HL-60/S4 treated with phorbol 12-myristate 13-acetate at 8.2 ng/mL for 4 days and 3 days (cell line): ENCODE measurements around the gene IL17A.

ENCODE experiments used
- in situ Hi-C: fragments of 300-500 bp; cut with MboI; formaldehyde crosslinking; loops from 2 replicates; pipeline ENCODE4 v1.15.0; 2022; ENCODE audit warnings: low sequenced_read_pairs

Gene IL17A

DNA sequence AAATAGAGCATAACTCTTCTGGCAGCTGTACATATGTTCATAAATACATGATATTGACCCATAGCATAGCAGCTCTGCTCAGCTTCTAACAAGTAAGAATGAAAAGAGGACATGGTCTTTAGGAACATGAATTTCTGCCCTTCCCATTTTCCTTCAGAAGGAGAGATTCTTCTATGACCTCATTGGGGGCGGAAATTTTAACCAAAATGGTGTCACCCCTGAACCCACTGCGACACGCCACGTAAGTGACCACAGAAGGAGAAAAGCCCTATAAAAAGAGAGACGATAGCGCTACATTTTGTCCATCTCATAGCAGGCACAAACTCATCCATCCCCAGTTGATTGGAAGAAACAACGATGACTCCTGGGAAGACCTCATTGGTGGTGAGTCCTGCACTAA lies at the start of gene IL17A:
Gene IL17A (plus strand): TSS at position 301 of the 400 bp plus-strand sequence. CDS start 57 bp downstream, at position 358.
- in situ Hi-C loops, result no loop called here

DNA sequence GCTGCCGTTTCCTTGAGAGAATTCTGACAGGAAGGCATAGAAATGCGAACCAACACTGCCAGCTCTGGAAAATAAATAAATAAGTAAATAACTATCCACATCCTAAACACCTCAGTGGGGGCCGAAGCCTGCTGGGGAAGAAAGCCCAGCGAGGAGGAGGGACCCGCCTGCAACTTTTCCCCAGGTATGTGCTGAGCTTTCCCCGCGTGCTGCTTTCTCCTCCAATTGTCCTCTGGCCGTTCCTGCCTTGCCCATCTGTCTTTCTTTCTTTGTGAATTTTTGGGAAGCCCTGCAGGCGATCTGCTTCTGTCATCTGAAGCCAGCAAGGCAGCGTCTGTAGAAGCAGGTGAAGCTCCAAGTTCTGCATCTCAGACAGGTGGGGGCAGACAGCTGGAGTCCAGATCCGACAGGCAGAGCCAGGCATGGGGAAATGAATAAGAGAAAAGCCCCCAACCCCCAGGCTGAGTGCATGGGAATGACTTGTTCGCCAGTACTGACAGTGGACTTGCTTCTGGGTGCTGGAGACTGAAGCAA lies 49.2 kb upstream of the IL17A start:
- in situ Hi-C loops, result no loop called here

DNA sequence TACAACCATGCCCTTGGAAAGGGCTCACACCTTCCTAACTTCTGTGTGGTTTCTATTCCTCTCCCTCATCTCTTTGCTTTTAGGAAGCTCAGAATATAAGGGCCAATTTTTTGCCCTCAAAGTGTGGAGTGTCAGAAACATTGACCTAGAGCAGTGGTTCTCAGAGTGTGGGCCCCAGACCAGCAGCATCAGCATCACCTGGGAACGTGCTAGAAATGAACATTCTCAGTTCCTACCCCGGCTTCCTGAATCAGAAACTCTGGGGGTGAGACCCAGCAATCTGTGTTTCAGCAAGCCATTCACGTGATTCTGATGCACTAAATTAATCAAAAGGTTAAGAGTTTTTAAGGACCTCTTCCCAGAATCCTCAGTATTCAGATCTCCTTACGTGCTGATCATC lies 47.9 kb upstream of the IL17A start:
- in situ Hi-C loops, result no loop called here

DNA sequence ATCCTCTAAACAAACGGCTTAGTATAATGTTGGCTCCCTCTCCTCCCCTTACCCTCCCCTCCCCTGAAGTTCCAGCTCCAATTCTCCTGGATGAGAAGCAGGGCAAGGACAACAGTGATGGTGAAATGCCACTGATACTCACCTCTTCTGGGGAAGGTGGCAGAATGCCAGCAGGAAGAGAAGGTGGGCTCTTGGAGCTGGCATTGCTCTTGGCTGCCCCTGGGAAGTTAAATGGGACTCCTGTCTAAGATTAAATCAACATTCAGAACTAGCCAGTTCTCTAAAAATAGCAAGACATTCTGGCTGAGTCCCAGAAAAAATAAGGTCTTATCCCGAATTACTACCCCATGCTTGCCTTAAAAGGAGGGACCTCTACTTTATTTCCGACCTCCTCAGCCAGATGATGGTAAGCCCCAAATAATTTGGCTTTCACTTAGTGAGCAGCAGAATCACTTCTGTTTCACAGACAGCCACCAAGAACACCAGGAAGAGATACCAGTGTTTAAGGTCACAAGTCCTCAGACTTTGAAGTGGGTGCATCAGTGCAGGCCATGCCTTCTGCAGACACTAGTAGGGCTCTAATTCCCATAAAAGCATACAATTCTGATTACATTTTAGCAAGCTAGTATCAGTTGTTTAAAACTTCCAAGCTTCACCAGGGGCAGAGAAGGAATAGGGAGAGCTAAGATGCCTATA lies 46.0 kb upstream of the IL17A start:
- in situ Hi-C loops, result no loop called here

DNA sequence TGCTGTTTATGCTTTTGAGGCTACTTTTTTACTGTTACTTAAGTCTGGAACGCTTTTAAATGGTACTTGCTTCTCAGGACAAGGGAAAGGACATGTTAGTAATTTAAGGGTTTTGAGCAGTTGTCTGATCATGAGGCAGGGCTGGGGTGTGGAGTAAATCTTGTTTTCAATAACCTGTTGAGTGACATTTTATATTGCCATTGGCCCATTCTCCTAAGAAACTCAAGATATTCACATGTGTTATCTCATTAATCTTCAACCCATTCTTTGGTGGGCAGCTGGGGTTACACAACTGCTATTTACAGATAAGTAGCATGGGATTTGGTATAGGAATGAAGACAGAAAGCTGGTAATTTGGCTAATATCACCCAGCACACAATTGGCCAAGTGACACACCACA lies 44.6 kb upstream of the IL17A start:
- in situ Hi-C loops, result no loop called here

DNA sequence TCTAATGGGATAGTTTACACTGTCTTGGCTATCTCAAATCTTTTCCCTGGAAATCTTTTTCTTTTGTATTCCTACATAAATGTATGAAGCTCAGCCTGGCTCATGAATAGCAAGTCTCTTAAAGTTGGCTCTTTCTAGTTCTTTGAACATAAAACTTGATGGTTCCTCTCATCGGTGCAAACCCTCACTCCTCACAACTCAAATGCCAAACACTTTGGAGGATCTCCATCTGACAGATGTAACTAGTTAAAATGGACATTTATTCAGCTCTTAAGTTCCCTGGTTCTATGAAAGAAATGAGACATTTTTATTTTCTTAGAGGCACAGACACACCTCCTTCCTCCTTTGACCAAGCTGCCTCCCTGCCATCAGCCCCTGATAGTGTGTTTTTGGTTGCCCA lies 43.6 kb upstream of the IL17A start:
- in situ Hi-C loops, result no loop called here

DNA sequence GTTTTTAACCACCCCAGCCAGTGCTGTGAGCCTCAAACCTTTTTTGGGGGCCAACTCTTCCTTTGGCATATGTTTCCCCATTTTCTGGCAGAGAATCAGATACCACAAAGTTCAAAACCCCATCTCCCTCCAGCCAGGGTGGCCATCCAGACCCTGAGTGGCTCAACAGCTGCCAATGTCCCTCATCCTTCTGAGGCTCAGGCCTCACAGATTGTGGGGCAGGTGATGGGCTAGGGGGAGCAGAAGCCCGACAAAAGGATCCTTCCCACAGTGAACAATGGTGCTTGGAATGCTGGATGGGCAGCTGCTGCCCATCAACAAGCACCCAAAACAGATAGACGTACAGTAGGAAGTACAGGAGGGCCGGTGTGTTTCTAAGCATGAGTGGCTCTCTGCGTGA lies 42.6 kb upstream of the IL17A start:
- in situ Hi-C loops, result no loop called here

DNA sequence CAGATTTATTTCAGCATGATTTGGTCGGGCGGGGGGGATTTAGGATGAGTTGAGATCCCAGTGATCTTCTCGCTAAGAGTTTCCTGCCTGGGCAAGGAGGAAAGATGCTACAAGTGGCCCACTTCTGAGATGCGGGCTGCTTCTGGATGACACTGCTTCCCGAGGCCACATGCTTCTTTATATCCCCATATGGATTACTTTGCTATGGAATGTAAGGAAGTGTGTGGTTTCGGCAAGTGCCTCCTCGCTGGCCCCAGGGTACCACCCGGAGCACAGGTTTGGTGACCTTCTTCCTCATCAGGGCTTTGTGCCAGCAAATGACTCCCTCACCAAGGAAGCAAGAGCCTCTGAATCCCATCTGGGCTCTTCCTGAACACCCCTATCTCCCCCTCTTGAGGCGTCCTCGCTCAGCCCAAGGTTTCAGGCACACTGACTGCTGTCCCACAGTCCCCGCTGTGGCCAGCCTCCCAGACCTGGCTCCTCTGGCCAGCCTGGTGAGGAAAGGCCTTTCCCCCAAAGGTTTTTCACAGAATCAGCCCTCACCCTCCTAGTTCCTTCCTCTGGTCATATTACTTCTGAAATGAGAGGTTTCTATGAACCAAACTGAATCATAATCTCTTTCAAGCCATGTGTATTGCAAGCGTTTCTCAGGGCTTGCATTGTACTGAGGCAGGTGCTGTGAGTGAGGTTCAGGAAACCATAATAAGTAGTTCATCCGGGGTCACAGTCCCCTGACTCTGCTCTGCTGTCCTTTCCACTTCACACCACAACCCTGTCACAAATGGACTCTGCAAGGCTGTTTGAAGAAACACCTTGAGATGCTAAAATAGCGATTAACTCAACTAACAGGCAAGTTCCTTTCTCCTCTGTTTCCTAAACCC lies 41.7 kb upstream of the IL17A start:
- in situ Hi-C loops, result no loop called here

DNA sequence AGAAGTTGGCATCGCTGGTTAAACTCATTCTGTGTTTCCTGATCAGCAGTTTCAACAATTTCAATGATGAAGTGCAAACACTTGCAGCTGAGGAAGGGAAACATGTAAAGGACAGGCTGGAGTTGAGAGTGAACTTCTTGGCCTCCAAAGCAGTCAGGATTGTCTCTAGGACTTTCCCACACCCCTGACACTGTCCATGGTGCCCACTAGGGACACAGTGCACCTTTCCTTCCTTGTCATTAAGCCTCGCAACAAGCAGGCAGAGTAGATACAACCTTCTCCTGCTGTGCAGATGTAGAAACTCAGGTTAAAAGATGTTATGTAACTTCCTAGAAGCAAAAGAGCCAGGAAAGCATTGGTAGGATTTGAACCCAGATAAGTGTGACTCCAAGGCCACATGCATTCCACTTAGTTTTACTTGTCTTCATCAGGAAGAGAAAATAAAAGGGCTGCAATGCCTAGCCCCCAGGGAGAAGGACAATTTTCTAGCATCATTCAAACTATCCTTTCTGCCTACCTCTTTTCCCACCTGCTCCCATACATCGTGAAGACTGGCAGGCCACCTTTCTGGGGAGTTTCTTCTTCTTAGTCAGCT lies 39.2 kb upstream of the IL17A start:
- in situ Hi-C loops, result no loop called here

DNA sequence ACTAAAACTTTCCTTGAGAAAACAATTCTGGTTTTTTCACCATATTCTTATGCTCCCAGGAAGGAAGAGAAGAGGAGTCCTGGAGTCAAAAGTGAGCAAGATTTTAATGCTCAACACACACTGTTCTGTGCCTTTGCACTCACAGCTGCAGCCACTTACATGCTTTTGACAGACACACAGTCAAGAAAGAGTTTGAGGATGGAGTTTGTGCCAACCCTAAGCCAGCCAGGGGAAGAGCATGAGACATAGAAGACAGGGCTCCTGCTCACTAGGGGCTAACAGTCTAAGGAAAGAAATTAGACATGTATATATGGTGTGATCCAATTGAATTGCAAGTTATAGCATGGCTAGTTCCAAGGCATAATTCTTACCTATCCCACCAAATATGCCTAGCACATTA lies 37.1 kb upstream of the IL17A start:
- in situ Hi-C loops, result no loop called here

DNA sequence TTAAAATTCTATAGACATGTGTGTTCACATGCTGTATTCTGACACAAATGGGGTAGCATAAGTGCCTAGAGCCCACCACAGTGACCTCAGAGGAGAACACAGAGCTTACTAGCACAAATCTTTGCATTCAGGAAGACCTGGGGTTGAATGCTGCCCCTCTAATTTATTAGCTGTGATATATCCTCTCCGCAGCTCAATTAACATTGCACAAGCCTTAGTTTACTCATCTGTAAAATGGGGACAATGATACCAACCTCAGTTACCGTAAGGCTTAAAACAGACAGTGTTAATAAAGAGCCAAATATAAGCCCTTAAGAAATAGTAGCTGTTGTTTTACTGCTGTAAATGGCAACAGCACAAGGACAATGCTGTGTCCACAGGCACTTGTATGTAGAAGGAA lies 36.2 kb upstream of the IL17A start:
- in situ Hi-C loops, result no loop called here

DNA sequence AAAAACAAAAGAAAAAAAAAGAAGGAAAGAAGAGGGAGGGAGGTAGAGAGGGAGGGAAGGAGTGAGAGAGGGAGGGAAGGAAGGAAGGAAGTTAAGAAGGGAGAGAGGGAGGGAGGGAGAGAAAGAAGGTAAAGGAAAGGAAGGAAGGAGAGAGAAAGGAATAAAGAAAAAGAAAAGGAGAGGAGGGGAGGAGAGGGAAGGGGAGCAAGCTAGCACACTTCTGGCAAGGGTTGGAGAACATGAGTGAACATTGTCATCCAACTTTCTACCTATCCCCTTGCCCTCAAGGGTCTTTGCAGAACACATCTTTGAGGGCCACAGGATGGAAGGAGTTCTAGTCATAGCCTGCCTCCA lies 34.1 kb upstream of the IL17A start:
- in situ Hi-C loops, result no loop called here

DNA sequence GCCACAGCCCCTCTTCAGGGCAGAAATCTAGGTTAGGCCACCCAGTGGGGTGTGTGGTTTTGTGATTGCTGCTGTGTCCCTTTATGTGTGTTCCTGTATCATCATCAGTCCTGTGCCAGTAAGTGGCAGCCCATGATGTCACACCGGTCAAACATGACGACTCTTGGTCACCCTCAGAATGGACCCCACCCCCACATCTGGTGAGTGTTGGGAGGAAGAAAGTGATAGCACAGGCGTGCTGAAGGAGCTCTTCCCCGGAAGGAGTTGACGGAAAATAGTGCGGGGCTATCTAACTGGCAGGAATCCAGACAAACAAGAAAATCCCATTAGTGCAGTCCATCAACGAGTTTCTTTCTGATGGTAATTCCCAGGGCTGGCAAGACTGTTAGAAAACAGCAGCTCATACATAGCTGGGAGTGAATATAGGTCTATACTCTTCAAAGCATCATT lies 33.4 kb upstream of the IL17A start:
- in situ Hi-C loops, result no loop called here

DNA sequence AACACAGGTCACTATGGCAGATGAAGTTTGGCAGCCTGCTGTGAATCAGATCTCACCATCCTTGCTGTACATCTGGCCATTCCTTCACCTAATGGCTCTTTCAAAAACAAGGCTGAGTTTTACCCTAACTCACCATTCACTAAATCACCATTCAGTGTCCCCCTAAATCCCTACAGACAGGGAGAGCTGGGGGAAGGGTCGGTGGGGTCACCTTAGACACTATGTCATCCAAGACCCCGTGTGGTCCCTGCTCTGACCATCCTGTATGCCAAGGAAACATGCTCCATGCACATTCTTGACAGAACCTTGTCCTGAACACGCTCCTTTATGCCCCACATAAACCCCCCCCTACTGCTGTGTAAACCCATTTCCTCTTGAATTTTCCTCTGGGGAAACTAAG lies 31.8 kb upstream of the IL17A start:
- in situ Hi-C loops, result no loop called here

DNA sequence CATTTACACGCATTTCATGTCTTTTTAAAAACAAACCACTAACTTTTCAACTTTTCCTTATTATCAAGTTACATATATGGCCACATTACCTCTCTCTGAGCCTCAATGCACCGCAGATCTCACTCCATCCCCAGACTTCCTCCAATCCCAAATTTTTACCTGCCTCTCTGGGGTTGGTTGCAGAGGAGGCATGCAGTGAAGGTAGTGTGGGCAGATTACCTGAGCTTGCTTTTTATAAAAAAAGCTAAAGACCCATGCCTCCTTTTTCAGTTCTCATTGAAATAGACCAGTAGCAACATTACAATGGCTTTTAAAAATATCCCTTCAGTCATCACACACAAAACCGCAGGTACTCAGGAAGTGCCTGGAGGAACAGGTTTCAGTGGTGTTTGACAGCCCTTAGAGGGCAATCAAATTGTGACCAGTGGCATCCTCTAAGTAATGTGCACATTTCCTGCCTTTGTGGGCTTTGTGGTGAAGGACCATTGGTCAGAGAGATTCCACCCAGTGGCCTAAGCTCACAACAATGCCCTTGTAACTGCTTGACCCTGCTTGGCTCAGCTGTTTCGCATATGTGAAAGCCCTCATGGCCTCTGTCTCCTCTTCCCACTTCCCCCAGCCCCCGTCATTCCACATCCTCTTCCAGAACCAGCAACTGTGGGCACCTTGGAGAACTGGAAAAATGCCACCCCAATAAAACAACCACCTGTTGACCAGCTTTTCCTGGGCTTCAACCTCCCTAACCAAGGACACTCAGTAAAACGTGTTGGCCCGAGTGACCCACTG lies 30.2 kb upstream of the IL17A start:
- in situ Hi-C loops, result no loop called here

DNA sequence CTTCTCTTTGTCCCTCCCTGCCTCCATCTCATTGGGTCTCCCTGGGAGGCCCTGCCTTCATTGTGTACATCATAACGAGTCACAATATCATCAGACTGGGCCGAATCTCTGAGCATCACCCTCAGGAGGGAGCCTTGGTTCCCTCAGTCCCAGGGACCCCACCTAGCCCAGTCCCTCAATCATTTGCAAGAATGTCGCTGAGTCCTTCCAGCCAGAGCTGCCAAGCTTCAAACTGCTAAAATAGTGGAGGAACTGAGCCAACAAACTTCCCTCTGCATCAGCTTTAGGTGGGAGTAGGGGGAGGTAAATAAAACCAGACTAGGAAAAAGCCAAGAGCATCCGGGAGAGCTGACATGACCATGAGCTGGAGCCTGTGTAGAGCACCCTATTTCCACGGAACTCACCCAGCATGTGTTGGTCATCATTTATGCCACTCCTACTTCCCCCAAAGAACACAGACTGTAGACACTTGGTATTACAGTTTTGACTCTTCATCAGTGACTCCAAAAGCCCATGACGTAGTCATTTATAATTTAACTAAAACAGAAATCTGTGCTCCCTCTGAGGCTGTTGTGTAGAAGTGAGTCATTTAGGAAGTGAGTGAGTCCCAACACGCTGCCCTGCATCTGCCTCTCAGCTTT lies 28.8 kb upstream of the IL17A start:
- in situ Hi-C loops, result no loop called here

DNA sequence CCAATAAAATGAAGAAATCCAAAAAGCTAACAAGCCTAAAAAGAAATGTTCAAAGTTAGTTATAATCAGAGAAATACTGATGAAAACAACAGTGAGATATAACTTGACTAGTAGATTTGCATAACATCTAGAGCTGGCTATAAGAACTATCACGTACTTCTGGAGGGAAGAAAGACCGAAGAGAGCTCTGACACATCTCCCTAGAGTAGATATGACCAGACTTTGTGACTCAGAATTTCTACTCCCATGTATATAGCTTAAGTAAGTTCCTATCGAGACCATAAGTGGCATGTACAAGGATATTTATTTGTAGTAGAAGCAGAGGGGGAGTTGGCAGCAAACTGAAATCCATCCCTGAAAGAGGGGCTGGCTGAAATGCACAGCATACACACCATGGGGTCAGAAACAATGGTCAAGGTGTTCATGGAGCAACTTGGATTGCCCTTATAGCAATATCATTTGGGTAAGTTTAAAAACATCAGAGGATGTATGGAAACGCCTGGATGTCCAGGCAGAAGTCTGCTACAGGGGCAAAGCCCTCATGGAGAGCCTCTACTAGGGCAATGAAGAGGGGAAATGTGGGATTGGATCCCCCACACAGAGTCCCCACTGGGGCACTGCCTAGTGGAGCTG lies 25.6 kb upstream of the IL17A start:
- in situ Hi-C loops, result no loop called here

DNA sequence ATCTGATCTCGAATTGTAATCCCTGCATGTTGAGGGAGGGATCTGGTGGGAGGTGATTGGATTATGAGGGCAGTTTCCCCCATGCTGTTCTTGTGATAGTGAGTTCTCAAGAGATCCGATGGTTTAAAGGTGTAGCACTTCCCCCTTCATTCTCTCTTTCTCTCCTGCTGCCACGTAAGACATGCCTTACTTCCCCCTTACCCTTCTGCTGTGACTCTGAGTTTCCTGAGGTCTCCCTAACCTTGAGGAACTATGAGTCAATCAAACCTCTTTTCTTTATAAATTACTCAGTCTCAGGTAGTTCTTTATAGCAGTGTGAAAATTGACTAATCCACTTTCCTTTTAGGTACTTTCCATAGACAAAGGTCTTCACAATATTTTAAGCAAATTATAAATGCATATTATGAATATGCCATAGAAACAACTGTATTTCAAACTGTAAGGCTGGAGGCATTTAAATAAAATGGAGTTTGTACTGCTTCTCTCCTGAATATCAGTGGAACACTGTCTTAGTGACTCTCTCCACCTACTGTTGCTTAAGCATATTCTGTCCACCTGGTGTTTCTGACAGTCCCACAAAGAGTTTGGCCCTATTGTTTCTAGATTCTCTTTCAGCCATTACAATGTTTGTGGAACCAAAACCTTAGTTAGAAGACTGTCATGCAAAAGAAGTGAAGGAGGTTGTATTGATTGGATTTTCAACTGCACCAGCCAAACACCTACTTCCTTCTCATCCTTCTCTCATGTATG lies 24.3 kb upstream of the IL17A start:
- in situ Hi-C loops, result no loop called here
